HCEC 1CT (cell line): ENCODE measurements around the gene ACSM2B.
"Not testable (repeated sequence)": the region's sequence is repeated elsewhere in the genome, so short reads cannot be mapped to it uniquely, and the experiment has no call there.

Experiments
- DNase-seq: peaks from one replicate; pipeline ENCODE4 v3.0.0-alpha.2; 2017

Gene ACSM2B

DNA sequence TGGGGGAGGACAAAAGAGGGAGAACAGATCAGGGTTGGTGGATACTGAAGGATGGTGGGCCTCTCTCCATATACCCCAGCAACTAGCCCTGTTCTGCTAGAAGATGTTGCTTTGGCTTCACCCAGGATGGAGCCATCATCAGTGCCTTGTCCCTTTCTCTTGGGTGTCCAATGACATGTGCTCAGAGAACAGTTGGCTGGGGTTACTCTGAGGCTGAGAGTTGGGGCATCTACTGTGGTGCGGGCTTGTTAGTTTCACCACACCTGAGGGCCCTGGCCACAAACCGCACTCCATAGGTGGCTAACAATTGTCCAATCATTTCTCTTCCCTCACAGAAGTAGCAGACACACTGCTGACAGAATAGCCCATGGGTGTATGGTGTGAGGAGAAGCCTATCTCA, 18.9 kb upstream of the ACSM2B start:
- not testable (repeated sequence) for DNase-seq

DNA sequence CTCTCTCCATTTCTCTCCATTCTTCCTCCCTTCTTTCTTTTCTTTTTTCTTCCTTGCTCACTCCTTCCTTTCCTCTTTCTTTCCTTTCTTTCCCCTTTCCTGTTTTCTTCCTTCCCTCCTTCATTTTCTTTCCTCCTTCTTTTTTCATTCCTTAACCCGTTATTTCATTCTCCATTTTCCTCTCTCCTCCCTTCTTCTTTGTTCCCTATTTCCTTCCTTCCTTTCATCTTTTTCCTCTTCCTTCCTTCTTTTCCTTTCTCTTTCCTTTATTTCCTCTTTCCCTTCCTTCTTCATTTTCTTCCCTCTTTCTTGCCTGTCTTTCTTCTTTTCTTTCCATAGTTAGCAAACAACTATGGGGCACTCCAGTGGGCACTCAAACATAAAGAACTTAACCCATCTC, 16.6 kb upstream of the ACSM2B start:
- DNase-seq: not testable (repeated sequence)

DNA sequence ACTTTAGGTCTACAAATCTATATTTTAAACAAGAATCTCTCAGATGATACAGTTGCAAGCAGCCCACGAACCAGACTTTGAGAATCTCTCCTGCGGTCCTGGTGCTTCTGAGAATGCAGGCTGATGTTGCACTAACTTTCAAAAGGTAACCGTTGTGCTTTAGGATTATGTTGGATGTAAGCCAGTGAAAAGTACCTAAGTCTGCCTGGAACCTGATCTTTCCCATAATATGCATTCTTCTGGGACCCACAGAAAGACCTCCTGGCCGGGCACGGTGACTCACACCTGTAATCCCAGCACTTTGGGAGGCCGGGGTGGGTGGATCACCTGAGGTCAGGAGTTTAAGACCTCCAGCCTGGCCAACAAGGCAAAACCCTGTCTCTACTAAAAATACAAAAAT, 13.3 kb upstream of the ACSM2B start:
- not testable (repeated sequence) for DNase-seq

DNA sequence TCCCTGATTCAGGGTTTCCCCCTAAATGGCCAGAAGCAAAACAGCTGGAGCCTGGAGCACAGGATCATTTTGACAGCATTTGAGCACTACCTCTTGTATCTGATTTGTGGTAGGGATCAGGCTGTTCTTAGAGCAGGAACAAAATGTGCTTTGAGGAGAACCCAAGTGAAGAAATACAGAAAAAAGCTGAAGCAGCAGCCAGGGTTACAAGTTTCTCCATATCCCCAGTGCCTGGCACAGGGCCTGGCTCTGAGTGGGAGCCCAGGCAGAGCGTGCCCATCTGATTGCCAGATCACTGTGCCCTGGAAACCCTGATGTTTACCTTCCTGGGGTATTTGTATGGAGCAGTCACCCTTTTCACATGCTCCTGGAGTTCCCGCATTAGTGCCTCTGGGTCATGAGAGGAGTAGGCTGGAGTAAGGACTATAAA, 11.5 kb upstream of the ACSM2B start:
- DNase-seq: not testable (repeated sequence)

DNA sequence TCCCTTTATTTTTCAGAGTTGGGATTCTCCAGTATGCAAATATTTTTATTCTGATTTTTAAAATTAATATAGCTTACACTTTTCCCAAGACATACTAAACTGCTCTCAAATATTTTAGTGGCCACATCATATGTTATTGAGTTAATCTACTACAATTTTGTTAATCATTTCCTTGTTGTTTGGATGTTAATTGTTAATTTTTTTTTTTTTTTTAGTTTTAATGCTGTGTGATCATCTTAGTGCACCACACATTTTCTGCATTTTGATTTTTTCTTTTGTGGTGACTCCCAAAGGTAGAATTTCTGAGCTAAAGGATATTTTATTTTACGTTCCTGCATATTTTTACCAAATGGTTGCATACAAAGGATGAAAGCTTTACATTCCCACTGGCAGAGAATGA, 10.5 kb upstream of the ACSM2B start:
- not testable (repeated sequence) for DNase-seq

DNA sequence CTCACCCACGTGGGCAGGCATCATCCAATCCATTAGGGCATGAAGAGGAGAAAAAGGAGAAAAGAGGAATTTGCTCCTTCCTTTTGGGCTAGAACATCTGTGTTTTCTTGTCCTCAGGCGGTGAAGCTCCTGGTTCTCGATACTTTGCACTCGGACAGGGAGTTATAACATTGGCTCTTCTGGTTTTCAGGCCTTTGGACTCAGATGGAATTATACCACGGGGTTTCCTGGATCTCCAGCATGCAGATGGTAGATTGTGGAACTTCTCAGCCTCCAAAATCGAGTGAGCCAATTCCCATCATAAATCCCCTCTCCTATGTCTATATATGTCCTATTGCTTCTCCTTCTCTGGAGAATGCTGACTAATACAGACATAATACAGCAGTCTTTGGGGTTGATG, 9.9 kb upstream of the ACSM2B start:
- not testable (repeated sequence) for DNase-seq

DNA sequence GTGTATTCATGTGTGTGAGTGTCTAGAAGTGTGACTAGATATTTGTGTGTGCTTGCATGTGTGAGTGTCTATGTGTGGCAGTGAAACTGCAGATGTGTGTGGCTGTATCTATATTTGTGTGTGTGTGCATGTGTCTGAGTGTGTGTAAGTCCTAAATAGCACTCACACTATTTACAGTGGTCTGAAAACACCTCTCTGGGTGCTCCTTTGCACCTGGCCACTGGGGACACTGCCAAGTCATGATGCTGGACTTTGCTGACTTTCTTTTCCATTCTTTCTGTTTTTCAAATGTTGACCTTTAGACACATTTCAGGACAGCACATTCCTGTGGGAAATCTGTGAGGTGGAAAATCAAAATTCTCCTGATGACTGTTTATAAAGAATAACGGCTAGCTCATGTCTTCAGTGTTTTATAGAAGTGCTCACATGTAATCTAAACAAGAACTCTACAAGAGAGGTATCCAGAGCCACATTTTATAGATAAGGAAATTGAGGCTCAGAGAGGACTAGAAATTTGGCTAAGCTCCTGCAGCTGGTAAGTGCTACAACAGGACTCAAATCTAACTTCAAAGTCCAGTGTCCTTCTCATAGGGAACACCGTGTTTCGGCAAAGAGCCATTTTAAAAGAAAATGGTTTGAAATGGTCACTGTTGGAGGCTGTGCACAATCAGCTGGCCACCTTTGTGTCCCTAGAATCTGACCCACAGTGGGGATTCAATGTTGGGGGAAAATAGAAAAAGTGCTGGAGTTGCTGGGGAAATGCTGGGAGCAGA, 4.5 kb upstream of the ACSM2B start:
- DNase-seq: not testable (repeated sequence)

DNA sequence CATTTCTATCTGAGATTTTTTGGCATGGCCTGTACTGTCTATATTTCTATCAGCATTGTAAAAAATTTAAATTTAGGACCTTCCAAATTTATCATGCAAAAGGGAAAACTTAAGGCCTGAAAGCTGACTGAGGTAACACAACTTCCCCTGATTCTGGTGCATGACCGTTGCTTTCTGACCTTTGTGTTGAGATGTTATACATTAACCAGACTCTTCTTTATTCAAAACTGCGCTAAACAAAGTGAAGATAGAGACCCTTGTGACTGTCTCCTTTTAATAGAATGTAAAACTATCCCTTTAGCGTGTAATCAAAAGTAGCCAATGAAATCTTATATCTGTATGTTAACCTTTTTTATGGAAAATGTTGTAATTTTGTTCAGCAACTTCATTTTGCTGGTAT, 1.9 kb upstream of the ACSM2B start:
- not testable (repeated sequence) for DNase-seq

DNA sequence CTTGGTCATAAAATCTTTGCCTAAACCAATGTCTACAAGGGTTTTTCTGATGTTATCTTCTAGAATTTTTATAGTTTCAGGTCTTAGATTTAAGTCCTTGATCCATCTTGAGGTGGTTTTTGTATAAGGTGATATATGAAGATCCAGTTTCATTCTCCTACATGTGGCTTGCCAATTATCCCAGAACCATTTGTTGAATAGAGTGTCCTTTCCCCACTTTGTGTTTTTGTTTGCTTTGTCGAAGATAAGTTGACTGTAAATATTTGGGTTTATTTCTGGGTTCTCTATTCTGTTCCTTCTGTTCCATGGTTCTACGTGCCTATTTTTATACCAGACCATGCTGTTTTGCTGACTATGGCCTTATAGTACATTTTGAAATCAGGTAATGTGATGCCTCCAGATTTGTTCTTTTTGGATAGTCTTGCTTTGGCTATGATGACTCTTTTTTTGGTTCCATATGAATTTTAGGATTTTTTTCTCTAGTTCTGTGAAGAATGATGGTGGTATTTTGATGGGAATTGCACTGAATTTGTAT, 7.0 kb downstream of the ACSM2B start:
- not testable (repeated sequence) for DNase-seq

DNA sequence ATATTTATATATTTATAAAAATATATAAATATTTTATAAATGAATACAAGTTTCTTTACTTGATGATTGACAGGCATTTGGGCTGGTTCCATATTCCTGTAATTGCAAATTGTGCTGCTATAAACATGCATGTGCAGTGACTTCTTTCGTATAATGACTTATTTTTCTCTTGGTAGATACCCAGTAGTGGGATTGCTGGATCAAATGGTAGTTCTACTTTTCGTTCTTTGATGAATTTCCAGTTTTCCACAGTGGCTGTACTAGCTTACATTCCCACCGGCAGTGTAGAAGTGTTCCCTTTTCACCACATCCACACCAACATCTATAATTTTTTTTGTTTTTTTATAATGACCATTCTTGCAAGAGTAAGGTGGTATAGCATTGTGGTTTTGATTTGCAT, 7.8 kb downstream of the ACSM2B start:
- DNase-seq: no peak

DNA sequence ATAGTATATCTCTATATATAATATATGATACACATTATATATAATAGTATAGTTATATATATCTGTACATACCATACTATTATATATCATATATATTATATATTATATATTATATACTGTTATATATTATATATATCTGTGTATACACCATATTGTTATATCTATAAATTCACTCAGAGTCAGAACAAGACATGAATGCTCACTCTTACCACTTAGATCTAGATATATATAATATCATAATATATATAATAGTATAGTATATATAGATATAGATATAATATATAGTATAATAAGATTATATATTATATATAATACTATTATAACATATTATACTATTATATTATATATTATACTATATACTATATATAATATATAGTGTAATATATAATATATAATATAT, 9.3 kb downstream of the ACSM2B start:
- DNase-seq: no peak

DNA sequence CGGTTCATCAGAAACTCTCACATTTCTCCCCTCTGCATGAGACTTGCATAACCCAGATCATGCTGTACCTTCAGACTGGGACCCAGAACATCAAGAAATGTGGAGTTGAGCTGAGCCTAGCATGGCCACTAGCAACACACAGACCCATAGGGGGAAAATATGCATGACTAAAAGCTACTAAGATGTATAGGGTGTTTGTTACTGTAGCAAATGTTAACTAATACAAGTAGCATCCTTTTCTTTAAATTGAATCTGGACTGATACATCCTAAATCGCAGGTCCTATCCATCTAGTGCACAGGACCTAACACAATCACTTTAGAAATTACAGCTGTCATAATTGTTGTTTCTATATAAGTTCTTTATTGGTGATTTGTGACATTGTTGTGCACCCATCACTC, 10.8 kb downstream of the ACSM2B start:
- DNase-seq: not testable (repeated sequence)

DNA sequence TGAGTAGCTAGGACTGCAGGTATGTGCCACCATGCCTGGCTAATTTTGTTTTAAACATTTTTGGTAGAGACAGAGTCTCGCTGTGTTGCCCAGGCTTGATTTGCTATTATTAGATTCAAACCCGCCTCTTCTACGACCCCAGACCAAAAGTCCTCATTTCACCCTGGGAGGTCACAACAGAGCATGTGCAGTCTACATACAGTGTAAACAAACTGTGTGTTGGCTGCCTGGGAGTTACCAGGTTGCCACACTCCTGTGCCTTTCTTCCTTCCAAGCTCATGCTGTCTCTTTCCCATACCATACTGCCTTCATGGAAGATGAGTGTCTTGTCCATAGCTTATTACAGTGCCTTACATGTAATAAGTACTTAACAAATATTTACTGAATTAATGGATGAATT, 11.9 kb downstream of the ACSM2B start:
- DNase-seq: not testable (repeated sequence)

DNA sequence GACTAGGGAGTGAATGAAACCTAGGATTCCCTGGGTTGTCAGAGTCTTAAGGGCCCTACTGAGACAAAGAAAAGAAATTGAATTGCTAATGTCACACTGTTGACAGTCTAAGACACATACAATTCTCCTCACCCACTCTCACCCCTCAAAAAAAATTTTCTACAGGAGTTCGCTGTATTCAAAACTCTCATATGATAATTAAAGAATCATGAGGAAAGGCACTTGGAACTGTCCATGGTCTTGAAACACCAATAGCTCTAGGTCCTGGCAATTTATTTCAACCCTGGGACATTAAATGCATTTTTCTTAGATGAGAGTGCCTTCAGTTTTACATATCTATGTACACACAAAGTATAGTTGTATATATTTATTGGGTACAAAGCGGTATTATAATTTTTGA, 20.5 kb downstream of the ACSM2B start:
- not testable (repeated sequence) for DNase-seq

DNA sequence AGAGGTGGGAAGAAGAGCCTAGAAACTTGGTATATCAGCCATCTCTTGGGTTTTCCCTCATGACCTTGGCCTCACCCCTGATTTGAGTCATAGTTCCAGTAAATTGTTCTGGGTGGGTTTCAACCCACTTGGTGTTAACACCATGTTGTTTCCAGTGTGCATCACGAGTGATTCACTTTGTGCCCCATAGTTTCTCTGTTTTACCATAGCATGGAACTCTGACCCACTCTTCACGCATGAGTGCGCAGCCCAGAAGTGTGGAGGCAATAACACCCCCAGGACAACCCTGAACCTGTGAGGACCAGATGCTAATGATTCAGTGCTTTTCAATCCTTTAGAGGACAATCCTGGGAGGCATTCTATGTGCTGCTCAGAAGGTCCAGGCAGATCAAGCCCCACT, 21.5 kb downstream of the ACSM2B start:
- not testable (repeated sequence) for DNase-seq

DNA sequence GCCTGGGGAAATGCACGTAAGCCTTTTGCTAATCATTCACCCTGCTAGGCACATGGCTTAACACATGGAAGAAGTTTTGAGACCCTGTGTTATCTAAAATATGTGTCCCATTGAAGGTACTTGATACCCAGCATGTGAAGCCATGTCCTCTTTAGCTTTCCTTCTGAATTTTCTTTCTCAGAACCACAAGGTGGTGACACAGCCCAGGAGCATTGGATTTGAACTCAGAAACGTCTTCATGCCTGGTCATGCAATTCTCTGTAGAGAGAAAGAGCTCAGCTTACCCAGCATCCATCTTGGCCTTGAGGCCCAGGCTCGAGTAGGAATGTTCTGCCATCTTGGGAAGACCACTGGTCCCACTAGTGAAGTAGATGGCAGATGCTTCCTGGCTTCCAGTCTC, 22.7 kb downstream of the ACSM2B start:
- not testable (repeated sequence) for DNase-seq

DNA sequence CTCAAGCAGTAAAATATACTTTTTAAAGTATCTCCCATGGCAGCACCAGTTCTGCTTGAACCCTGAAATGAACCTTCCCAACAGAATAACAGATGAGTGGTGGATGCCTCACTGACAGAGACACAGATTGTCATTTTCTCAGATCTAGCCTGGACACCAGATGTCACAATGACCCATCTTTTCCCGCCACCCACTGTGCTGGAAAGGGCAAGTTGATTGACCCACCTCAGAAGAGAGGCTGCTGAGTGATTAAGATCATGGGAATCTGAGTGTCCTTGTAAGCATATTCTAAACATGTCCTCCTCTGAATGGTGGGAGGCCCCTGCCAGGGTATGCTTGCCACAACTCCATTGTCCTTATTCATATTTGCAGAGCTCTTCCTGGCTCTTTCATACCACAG, 29.2 kb downstream of the ACSM2B start:
- DNase-seq: not testable (repeated sequence)

DNA sequence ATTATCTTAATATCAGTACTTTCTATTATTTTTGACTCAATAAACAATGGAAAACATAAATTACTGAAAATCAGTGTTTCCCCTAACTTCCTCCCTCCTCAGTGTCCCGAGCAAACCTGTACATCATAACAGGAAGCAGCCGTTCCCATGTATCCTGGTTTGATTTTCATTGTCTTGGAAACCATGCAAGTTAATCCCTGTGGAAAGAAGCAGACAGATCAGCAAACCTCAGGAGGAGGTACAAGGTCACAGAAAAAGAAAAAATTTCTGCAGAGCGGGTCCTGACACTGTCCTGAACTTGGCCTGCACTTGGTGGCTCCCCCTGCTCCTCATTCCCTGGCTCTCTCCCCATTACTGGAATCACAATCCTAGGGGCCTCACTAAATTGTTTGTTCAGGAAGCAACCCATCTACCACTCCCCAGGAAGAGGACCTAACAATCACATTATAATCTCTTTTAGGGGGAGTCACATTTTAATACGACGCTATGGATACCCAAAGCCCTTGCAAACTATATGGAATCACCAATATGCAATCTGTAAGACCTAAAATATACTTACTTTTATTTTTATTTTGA, 29.8 kb downstream of the ACSM2B start:
- not testable (repeated sequence) for DNase-seq

DNA sequence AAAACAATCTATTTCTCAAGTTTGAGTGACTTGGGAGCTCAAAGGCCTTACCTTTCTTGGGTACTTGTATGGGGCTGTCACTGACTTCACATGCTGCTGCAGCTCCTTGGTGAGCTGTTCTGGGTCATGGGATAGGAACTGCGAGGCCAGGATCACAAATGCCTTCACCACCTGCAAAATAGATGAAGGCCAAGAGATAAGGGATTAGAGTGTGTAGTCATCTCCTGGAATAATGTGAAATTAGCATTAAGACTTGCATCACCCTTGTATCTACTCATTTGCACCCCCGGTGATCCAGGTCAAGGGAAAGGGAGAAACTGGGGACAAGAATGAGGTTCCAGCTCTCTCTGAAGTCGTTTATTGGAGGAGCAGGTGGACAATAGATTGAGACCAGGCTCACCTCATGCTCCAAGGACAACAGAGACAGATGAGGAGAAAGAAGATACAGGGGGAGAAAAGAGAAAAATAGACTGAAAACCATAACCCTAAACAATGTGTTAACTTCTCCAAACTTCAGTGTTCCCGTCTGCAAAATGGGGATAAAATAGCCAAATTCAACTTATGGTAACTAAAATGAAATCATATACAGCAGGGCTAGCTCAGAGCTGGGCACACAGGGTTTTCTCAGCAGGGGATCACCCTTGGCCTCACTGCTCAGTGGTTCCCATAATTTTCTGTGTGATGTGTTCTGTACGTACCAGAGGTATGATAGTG, 35.4 kb downstream of the ACSM2B start:
- not testable (repeated sequence) for DNase-seq

DNA sequence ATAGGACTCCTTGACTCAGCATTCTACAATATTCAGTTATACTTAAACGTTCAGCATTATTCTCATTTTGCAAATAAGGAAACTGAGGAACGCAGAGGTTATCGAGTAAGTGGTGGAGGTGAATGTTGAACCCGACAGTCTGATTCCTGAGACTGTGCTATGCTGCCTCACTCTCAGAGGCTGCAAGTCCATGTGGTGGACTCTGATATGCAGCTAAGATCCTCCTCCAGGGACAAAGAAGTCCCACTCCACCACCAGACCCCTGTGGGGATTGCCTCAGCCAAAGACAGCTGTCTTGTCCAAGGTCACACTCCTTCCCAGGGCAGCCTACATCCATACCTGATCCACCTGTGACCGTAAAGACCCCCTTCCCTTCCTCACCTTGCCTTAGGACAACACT, 37.5 kb downstream of the ACSM2B start:
- no peak for DNase-seq

DNA sequence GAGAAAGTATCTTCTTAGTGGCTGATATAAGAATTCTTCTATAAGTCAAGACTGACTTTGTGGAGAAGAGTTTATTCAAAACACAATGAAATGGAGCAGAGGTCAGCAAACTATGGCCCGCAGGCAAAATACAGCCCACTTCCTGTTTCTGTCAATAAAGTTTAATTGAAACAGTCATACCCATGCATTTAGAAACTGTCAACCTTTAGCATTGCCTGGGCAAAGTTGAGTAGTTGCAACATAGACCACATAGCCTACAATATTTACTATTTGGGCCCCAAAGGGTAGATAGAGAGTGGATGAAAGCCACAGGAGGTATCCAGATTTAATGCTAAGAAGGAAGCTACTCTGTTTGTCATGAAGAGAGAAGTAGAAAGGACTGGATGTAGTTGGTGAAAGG, 38.0 kb downstream of the ACSM2B start:
- DNase-seq: no peak

DNA sequence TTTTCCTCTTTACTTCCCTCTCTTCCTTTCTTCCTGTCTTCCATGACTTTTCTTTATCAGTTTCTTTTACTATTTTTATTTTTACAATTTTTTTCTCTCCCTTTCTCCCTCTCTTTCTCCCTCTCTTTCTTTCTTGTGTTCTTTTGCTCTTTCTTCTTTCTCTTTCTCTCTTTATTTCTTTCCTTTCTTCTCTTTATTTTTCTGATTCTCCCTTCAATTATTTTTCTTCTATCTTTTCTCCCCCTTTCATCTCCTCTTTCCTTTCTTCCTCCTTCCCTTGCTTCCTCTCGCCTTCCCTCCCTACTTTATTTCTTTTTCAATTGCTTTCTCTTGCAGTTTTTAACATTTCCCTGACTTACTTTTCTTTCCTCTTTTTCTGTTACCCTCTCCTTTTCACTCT, 39.5 kb downstream of the ACSM2B start:
- DNase-seq: not testable (repeated sequence)

DNA sequence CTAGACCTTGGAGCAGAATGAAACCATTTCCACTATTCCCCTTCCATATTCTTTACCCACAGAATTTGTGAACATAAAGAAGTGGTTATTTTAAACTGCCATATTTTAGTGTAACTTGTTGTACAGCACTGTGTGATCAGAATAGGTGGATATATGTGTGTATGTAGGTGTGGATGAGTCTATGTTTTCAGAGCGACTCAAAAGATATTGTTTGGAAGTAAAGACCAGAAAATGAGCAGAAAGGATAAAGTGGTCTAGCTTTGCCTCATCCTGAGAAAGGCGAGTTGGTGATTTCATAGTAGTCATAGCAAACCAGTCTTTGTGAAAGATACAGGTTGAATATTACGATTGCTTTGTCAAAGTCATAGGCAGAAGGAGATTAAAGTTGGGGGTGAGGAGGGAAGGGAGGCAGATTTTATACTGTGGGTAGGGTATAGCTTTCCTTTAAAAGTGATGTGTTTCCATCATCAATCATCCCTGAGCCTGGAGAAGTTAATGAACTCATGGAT, 43.8 kb downstream of the ACSM2B start:
- DNase-seq: not testable (repeated sequence)
